Occipital lobe (tissue), 2 donors: ENCODE data around the gene CASP6. TPM values are rescaled to one million over a fixed set of nuclear protein-coding genes. Genes with fewer than 3 reads are reported as not detected.
"Not testable (repeated sequence)": the region's sequence is repeated elsewhere in the genome, so short reads cannot be mapped to it uniquely, and the experiment has no call there.

Source experiments
- DNase-seq: peaks from one replicate; lab custom pipeline; 2025; lab: John Stamatoyannopoulos, UW
- total RNA-seq: library from RNA; depleted of rRNA; stranded (reverse); fragments of >200 nt; gene quantifications from one replicate; pipeline ENCODE4 v1.2.3, GENCODE V29; 2014

The CASP6 gene
- total RNA-seq, 1 donor from 2014 or later: 13.6 TPM

GRCh38 chr4:109721033-109721432 lies 17.8 kb upstream of the CASP6 start:
- no peak for DNase-seq

GRCh38 chr4:109719604-109720003 lies 16.4 kb upstream of the CASP6 start:
- DNase-seq: no peak

- no peak for DNase-seq
Observed at GRCh38 chr4:109718759-109719158, 15.5 kb upstream of the CASP6 start.

GRCh38 chr4:109713500-109713899 lies 10.3 kb upstream of the CASP6 start:
- no peak for DNase-seq

GRCh38 chr4:109708990-109709389 lies 5.7 kb upstream of the CASP6 start:
- DNase-seq: no peak

- no peak for DNase-seq
Observed at GRCh38 chr4:109708435-109708834, 5.2 kb upstream of the CASP6 start.

GRCh38 chr4:109703664-109704361 lies 568 bp upstream of the CASP6 start:
- DNase-seq: no peak

GRCh38 chr4:109701566-109702410 lies 1.5 kb downstream of the CASP6 start:
- DNase-seq: no peak

- no peak for DNase-seq
Observed at GRCh38 chr4:109699553-109700225, 3.6 kb downstream of the CASP6 start.

- no peak for DNase-seq
Observed at GRCh38 chr4:109698656-109699055, 4.6 kb downstream of the CASP6 start.

- DNase-seq: no peak
Observed at GRCh38 chr4:109691411-109691920, 11.8 kb downstream of the CASP6 start.

- no peak for DNase-seq
Observed at GRCh38 chr4:109690690-109691410, 12.4 kb downstream of the CASP6 start.

- no peak for DNase-seq
Observed at GRCh38 chr4:109684727-109685126, 18.5 kb downstream of the CASP6 start.

GRCh38 chr4:109683621-109684253 lies 19.5 kb downstream of the CASP6 start:
- no peak for DNase-seq

GRCh38 chr4:109682875-109683274 lies 20.4 kb downstream of the CASP6 start:
- no peak for DNase-seq

GRCh38 chr4:109678925-109679324 lies 24.3 kb downstream of the CASP6 start:
- not testable (repeated sequence) for DNase-seq

- not testable (repeated sequence) for DNase-seq
Observed at GRCh38 chr4:109678472-109678871, 24.8 kb downstream of the CASP6 start.

GRCh38 chr4:109676886-109677285 lies 26.4 kb downstream of the CASP6 start:
- DNase-seq: no peak

GRCh38 chr4:109675843-109676242 lies 27.4 kb downstream of the CASP6 start:
- no peak for DNase-seq

GRCh38 chr4:109675181-109675580 lies 28.1 kb downstream of the CASP6 start:
- no peak for DNase-seq

- DNase-seq: no peak
Observed at GRCh38 chr4:109673303-109673702, 29.9 kb downstream of the CASP6 start.
